Stromal cell of bone marrow (primary cell): ENCODE data around the gene PAPPA2.

Source experiments
- DNase-seq: peaks from one replicate; pipeline ENCODE4 v3.0.0-alpha.2; 2012; ENCODE audit warnings: low read depth

Gene PAPPA2

GRCh38 chr1:176770066-176770465 is 307.1 kb downstream of the PAPPA2 start:
- no peak for DNase-seq

DNA sequence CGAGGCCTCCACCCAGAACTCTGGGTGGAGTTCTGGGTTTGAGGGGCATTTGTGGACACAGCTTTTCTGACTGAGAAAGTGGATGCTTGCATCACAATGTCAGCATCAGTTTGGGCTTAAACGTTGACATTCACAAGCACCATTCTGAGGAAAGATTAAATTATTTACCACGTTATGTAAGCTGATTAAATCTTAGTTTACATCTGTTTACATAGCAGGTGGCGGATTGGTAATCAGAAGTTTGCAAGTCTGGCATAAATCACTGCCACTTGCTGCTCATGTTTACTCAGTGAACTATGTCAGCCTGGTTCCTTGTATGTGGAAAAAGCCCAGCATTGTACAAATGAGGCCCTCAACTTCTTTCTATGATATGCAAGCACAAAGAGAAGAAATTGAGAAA is 310.1 kb downstream of the PAPPA2 start:
- no peak for DNase-seq

DNA sequence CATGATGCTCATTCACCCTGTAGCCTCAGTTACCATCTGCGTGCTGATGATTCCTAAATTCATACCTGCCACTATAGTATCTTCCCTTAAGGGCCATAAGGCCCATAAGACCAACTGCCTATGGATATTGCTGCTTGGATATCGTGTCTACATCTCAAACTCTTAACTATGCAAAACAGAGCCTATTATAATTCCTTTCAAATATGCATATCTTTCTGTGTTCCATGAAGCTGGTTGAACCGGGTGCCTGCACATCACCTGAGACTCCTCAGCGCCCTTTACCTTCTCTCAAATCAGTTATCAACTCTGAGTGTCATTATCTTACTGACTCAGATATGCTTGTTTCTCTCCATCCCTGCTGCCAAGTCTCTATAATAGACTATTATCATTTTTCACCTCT is 311.2 kb downstream of the PAPPA2 start:
- DNase-seq: no peak

DNA sequence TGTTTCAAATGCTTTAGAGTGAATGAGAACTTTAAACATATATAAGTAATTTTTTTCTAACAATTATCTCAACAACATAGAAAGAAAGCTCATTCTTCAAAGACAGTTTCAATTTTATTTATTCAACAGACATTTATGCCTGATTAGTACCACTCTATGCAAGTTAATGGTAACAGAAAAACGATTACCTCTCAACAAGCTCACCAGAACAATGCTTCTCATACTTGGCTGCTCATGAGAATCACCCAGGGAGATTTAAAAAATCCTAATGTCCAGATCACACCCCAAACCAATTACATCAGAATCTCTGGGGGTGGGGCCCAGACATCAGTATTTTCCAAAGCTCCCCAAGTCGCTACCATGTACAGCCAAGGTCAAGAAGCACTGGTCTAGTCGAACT is 312.4 kb downstream of the PAPPA2 start:
- DNase-seq: no peak

GRCh38 chr1:176775996-176776395 is 313.0 kb downstream of the PAPPA2 start:
- no peak for DNase-seq

DNA sequence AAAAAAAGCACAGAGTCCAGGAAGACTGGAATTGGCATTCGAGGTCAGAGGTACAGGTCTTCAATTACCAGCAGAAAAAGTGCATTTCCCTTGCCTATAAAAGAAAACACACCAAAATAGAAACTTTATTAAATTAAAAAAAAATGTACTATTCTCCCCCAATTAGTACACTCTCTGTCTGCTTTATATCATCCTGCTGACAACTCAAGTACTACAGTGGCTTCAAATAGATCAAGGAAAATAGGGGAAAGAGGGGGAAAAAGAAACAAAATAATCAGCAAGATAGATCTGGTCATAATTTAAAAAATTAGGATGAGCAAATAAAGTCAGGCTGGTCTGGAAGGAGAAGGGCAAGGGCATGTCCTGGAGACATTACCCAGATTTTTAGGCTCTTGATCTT is 315.1 kb downstream of the PAPPA2 start:
- DNase-seq: no peak

DNA sequence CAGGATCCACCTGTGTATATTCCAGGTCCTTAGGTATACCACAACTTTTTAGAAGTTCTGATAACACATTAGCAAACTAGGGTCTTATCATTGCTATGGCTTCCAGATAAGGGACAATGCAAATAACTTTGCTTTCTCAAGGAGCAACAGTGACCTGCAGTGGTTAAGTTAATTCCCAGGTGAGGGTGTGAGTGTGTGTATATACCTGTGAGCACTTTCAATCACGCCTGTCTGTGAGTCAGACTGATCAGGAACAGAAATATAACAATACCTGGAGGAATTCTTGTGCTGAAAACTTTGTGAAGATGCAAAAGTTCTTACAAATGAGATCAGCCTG is 317.0 kb downstream of the PAPPA2 start:
- DNase-seq: no peak

- no peak for DNase-seq
These were observed 320.3 kb downstream of the PAPPA2 start for GRCh38 chr1:176783309-176783708.

DNA sequence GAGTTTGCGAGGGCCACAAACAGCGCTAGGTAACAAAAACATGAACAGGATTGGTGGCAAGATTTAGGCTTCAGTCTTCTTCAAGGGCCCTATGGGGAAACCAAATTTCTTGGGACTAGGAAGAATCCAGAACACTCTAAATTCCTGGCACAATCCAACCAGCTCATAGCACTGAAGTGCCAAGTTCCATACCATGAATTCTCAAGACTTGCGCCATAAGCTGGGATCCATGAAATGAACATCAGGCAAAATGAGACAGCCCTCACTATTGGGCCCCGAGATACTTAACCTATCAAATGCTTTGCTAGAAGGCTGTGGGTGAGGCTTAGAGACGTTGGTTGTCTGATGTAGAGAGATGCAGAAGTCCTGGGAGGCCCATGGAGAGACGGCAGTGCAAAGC is 322.1 kb downstream of the PAPPA2 start:
- no peak for DNase-seq

- no peak for DNase-seq
These were observed 322.8 kb downstream of the PAPPA2 start for GRCh38 chr1:176785791-176786190.

GRCh38 chr1:176786274-176786673 is 323.3 kb downstream of the PAPPA2 start:
- DNase-seq: no peak

- DNase-seq: no peak
These were observed 326.7 kb downstream of the PAPPA2 start for GRCh38 chr1:176789571-176790090.

DNA sequence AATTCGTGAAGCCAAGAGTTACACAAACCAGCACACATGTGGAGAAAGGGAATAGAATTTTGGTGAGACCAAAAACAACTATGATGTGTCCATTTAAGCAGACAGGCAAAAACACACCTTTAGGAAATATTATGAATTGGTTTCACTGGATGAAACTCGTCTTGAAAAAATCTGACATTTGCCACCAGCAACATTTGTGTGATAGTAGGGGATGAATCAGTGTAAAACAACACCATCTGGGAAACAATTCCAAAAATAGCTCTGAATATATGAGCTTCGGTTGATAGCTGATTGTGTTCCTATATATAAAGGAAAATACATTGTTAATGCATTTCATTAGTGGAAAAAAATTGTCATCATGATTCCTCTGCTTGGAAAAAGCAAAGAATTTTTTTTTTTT is 327.8 kb downstream of the PAPPA2 start:
- no peak for DNase-seq

DNA sequence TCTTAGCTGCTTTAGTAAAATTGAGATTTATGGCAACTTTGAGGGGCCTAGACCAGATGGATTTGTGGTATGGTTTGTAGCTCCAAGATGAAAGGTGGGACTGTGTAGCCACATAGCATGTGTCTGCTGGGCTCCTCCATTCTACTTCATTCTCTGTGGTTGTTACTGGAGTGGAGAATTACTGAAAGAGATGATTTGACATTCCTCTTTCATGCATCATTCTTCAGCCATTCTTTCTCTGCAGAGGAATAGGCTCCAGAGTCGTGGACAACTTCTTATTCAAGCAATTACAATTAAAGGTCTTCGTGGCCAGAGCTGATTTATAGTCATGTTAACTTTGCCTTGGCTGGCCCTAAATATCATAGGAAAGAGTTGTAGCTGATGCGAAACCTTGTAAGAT is 328.9 kb downstream of the PAPPA2 start:
- DNase-seq: no peak

- DNase-seq: no peak
These were observed 332.0 kb downstream of the PAPPA2 start for GRCh38 chr1:176794897-176795508.

- no peak for DNase-seq
These were observed 333.0 kb downstream of the PAPPA2 start for GRCh38 chr1:176795929-176796328.

DNA sequence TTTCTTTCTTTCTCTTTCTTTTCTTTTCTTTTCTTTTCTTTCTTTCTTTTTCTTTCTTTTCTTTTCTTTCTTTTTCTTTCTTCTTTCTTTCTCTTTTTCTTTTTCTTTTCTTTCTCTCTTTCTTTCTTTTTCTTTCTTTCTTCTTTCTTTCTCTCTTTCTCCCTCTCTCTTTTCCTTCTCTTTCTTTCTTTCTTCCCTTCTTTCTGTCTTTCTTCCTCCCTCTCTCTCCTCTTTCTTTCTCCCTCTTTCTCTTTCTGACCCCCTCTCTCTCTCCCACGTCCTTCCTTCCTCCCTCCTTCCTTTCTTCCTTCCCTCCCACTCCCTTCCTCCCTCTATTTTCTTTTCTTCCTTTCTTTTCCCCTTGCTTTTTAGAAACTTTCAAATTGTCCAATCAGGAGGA is 333.6 kb downstream of the PAPPA2 start:
- no peak for DNase-seq

DNA sequence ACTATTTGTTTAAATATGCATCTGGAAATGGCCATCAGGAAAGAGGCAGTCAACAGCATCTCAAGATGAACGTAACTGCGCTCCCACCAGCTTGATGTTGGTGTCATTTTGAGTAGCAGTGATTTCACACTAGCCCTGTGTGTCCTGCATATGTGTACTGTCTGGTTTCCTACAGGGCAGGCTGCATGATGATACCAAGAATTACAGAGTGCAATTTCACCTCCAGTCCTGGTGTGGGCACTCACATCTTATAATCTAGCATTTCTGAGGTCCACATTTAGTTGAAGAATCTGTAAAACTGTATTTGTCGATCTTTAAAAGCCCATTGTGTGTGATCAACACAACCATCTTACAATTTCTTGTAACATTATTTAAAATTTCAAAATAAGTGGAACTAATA is 336.4 kb downstream of the PAPPA2 start:
- no peak for DNase-seq

GRCh38 chr1:176800978-176801513 is 338.1 kb downstream of the PAPPA2 start:
- DNase-seq: no peak

- no peak for DNase-seq
These were observed 338.6 kb downstream of the PAPPA2 start for GRCh38 chr1:176801514-176802020.

DNA sequence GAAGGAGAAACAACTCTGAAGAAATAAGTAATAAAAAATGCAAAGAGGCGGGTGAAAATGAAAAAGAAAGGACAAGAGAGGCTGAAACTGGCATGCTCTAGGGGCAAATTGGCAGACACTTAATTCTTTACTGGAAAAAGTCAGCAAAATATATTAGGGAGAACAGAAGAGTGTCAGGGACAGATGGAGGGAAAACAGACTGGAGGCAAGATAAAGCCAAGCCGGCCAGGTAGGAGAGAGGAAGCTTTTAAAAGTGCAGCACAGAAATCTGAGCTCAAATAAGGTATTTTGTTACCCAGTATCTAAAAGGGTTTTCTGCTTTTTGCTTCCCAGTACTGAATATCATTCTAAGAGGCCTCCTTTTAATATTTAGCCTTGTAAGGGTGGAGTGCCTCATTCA is 339.3 kb downstream of the PAPPA2 start:
- no peak for DNase-seq

GRCh38 chr1:176803042-176803441 is 340.1 kb downstream of the PAPPA2 start:
- DNase-seq: no peak

- no peak for DNase-seq
These were observed 340.6 kb downstream of the PAPPA2 start for GRCh38 chr1:176803596-176803995.

GRCh38 chr1:176809292-176809691 is 346.3 kb downstream of the PAPPA2 start:
- no peak for DNase-seq
